ENCODE data around the gene SSRP1. TPM values are rescaled to one million over a fixed set of nuclear protein-coding genes. Genes with fewer than 3 reads are reported as not detected.

SSRP1 gene
- total and polyA plus RNA-seq, 9 of the 15 experiments (the other 6 are each of a cell fraction or from before 2014, with no cell fraction given) = 91.1 to 416 (median 245) TPM

DNA sequence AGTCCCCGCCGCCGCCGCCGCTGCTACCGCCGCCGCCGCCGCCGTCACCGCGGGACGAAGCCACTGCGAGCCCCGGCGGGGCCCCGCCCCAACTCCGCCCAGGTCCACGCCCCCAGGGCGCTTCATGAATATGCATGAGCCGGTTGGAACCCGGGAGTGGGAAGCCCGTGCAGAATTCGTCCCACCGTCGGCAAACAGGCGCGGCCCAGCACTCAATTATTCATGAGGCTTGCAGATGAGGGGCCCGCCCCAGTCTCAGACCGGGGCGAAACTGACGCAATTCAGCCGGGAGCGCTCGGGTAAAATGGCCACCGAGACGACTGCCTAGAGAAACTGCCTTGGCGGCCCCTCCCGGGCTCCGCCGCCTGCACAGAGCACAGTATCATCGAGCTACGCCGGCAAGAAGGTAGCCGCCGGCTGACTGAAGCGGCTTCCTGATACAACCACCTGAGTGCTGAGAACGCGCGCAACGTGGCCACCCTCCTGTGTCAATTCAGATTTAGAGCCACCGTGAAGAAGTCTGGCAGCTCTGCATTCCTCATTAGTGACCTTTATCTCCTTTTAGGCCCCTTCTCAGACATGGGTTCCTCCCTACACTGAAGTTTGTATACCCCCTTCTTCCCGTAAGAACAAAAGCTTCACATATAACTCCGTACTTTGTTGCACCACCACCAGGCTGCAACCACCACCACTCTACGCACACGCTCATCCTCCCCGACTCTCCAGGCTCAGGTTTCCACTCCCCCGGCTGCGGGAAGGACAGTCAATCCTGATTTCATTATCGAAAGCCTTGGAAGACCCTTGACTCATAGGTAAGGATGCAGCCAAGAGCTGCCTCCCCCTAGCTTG, 10.6 kb downstream of the SSRP1 start, which contains the start of gene TNKS1BP1 (continued):
- no peak for TF ChIP-seq RERE (CRISPR knock-in tag; IDR thresholded peaks at IDR 0.05; ENCODE audit: borderline replicate concordance)
- TF ChIP-seq RBBP5 (IDR thresholded peaks at IDR 0.05; ENCODE audit: borderline replicate concordance, insufficient read depth, low read length, poor library complexity, severe bottlenecking) = no peak
- TF ChIP-seq PURB (CRISPR knock-in tag; IDR thresholded peaks at IDR 0.05; ENCODE audit: low read depth) = no peak
- no peak for TF ChIP-seq ZNF212 (CRISPR knock-in tag; IDR thresholded peaks at IDR 0.05)
- TF ChIP-seq ZNF766 (CRISPR knock-in tag; conservative IDR thresholded peaks at IDR 0.05) = 0 out of 2 replicates have a peak, but pooled peaks have one; percentile 42
- no peak for TF ChIP-seq ATF1 (CRISPR knock-in tag; IDR thresholded peaks at IDR 0.05)
- TF ChIP-seq ATF1 (tag; IDR thresholded peaks at IDR 0.05) = peak; percentile 73
- TF ChIP-seq ZNF217 (CRISPR knock-in tag; IDR thresholded peaks at IDR 0.05) = no peak
- TF ChIP-seq, protein P1, sequence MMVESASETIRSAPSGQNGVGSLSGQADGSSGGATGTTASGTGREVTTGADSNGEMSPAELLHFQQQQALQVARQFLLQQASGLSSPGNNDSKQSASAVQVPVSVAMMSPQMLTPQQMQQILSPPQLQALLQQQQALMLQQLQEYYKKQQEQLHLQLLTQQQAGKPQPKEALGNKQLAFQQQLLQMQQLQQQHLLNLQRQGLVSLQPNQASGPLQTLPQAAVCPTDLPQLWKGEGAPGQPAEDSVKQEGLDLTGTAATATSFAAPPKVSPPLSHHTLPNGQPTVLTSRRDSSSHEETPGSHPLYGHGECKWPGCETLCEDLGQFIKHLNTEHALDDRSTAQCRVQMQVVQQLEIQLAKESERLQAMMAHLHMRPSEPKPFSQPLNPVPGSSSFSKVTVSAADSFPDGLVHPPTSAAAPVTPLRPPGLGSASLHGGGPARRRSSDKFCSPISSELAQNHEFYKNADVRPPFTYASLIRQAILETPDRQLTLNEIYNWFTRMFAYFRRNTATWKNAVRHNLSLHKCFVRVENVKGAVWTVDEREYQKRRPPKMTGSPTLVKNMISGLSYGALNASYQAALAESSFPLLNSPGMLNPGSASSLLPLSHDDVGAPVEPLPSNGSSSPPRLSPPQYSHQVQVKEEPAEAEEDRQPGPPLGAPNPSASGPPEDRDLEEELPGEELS (CRISPR knock-in tag; IDR thresholded peaks at IDR 0.05; ENCODE audit: borderline replicate concordance) = peak; percentile 68; the same call in 1 of the 2 replicates
- TF ChIP-seq ZEB2 (IDR thresholded peaks at IDR 0.05) = 0 out of 2 replicates have a peak, but pooled peaks have one; percentile 24
- TF ChIP-seq ELF2 (CRISPR knock-in tag; IDR thresholded peaks at IDR 0.05) = peak; percentile 63; the same call in 1 of the 2 replicates
- TF ChIP-seq ZNF445 (CRISPR knock-in tag; IDR thresholded peaks at IDR 0.05; ENCODE audit: low read depth) = no peak
- TF ChIP-seq ZNF778 (CRISPR knock-in tag; IDR thresholded peaks at IDR 0.05) = no peak
- TF ChIP-seq, protein P2, sequence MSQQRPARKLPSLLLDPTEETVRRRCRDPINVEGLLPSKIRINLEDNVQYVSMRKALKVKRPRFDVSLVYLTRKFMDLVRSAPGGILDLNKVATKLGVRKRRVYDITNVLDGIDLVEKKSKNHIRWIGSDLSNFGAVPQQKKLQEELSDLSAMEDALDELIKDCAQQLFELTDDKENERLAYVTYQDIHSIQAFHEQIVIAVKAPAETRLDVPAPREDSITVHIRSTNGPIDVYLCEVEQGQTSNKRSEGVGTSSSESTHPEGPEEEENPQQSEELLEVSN (IDR thresholded peaks at IDR 0.05; ENCODE audit: borderline replicate concordance in 1 of 2, extremely low read depth in 1 of 2, insufficient read depth in 1 of 2, insufficient read length in 1 of 2, low read depth in 1 of 2, low read length in 1 of 2, poor library complexity in 1 of 2, severe bottlenecking in 1 of 2) = peak in 1 of 2 experiments; percentile 48
- no peak for TF ChIP-seq EHMT2 (IDR thresholded peaks at IDR 0.05)
- no peak for TF ChIP-seq ZFP1 (CRISPR knock-in tag; IDR thresholded peaks at IDR 0.05)

All from K562 (cell line).